ENCODE results near the gene TTLL12.

TTLL12 gene

GRCh38 chr22:43135565-43135964 lies 51.4 kb downstream of the TTLL12 start:
- Histone ChIP-seq H3K27ac (ENCODE audit: low read depth, low read length, poor library complexity, severe bottlenecking) (no peak overlapping the region), H3K4me2 (ENCODE audit: low read length) (no peak overlapping the region)

GRCh38 chr22:43134553-43134952 lies 52.4 kb downstream of the TTLL12 start:
- peaks cover 88% of the 10 kb centered on the region for H3K36me3 ChIP-seq (ENCODE audit: insufficient read depth, low read length)

More at GRCh38 chr22:43135565-43135964, 51.4 kb downstream of the TTLL12 start:
- no peaks in the 10 kb centered on the region for H3K9me2 ChIP-seq (ENCODE audit: low read depth, low read length)
- H3K36me3 ChIP-seq (ENCODE audit: insufficient read depth, low read length): peaks cover 89% of the 10 kb centered on the region
- no peaks in the 10 kb centered on the region for H4K20me1 ChIP-seq (ENCODE audit: insufficient read depth, low read length)
- no peak overlapping the region for H3K9ac ChIP-seq (ENCODE audit: low read length)
- no peak overlapping the region for H2AFZ ChIP-seq (ENCODE audit: low read length)
- H3K4me1 ChIP-seq (ENCODE audit: insufficient read depth, low read length, severe bottlenecking): no peaks in the 10 kb centered on the region
- H3K27me3 ChIP-seq (ENCODE audit: insufficient read depth, low read length): no peaks in the 10 kb centered on the region
- no peak overlapping the region for H3K4me3 ChIP-seq (ENCODE audit: low read depth, low read length, poor library complexity, severe bottlenecking)
- no peaks in the 10 kb centered on the region for H3K9me3 ChIP-seq (ENCODE audit: low read length)
- no peaks in the 10 kb centered on the region for H3F3A ChIP-seq (ENCODE audit: insufficient read depth, low read length)
- TF ChIP-seq EZH2 (IDR thresholded peaks at IDR 0.05; ENCODE audit: borderline replicate concordance, low read length) (no peak), CTCF (IDR thresholded peaks at IDR 0.05; ENCODE audit: low read length) (no peak)
- H3K79me2 ChIP-seq (ENCODE audit: insufficient read depth, low read length): no peaks in the 10 kb centered on the region

GRCh38 chr22:43133401-43133800 lies 53.5 kb downstream of the TTLL12 start:
- H3F3A ChIP-seq (ENCODE audit: insufficient read depth, low read length): no peaks in the 10 kb centered on the region
- H3K4me1 ChIP-seq (ENCODE audit: insufficient read depth, low read length, severe bottlenecking): peaks cover 16% of the 10 kb centered on the region
- H3K4me3 ChIP-seq (ENCODE audit: low read depth, low read length, poor library complexity, severe bottlenecking): no peak overlapping the region
- H3K27ac ChIP-seq (ENCODE audit: low read depth, low read length, poor library complexity, severe bottlenecking): no peak overlapping the region
- H3K9me3 ChIP-seq (ENCODE audit: low read length): no peaks in the 10 kb centered on the region
- H3K9me2 ChIP-seq (ENCODE audit: low read depth, low read length): no peaks in the 10 kb centered on the region
- H3K27me3 ChIP-seq (ENCODE audit: insufficient read depth, low read length): no peaks in the 10 kb centered on the region
- H3K36me3 ChIP-seq (ENCODE audit: insufficient read depth, low read length): peaks cover 84% of the 10 kb centered on the region
- H3K9ac ChIP-seq (ENCODE audit: low read length): no peak overlapping the region
- no peaks in the 10 kb centered on the region for H4K20me1 ChIP-seq (ENCODE audit: insufficient read depth, low read length)
- no peak overlapping the region for H3K4me2 ChIP-seq (ENCODE audit: low read length)
- H2AFZ ChIP-seq (ENCODE audit: low read length): no peak overlapping the region
- no peak for TF ChIP-seq EZH2 (IDR thresholded peaks at IDR 0.05; ENCODE audit: borderline replicate concordance, low read length)
- TF ChIP-seq CTCF (IDR thresholded peaks at IDR 0.05; ENCODE audit: low read length): no peak
- H3K79me2 ChIP-seq (ENCODE audit: insufficient read depth, low read length): no peaks in the 10 kb centered on the region

More at GRCh38 chr22:43134553-43134952, 52.4 kb downstream of the TTLL12 start:
- Histone ChIP-seq H3K9ac (ENCODE audit: low read length) (no peak overlapping the region), H3K79me2 (ENCODE audit: insufficient read depth, low read length) (no peaks in the 10 kb centered on the region), H2AFZ (ENCODE audit: low read length) (no peak overlapping the region), H3K4me3 (ENCODE audit: low read depth, low read length, poor library complexity, severe bottlenecking) (no peak overlapping the region), H3K9me2 (ENCODE audit: low read depth, low read length) (no peaks in the 10 kb centered on the region), H4K20me1 (ENCODE audit: insufficient read depth, low read length) (no peaks in the 10 kb centered on the region), H3K27me3 (ENCODE audit: insufficient read depth, low read length) (no peaks in the 10 kb centered on the region), H3K27ac (ENCODE audit: low read depth, low read length, poor library complexity, severe bottlenecking) (no peak overlapping the region), H3K9me3 (ENCODE audit: low read length) (no peaks in the 10 kb centered on the region), H3K4me1 (ENCODE audit: insufficient read depth, low read length, severe bottlenecking) (peaks cover 5% of the 10 kb centered on the region), H3F3A (ENCODE audit: insufficient read depth, low read length) (no peaks in the 10 kb centered on the region), H3K4me2 (ENCODE audit: low read length) (no peak overlapping the region)
- TF ChIP-seq EZH2 (IDR thresholded peaks at IDR 0.05; ENCODE audit: borderline replicate concordance, low read length): no peak
- no peak for TF ChIP-seq CTCF (IDR thresholded peaks at IDR 0.05; ENCODE audit: low read length)

Data from OCI-LY1 (cell line).